Colonic mucosa (tissue), 4 donors: ENCODE data around the gene JUNB. TPM values are rescaled to one million over a fixed set of nuclear protein-coding genes. Genes with fewer than 3 reads are reported as not detected.

ENCODE experiments used
- DNase-seq: peaks from one replicate; pipeline ENCODE4 v3.0.0-alpha.2; 2020
- H3K27ac ChIP-seq: fragments of 200-600 bp; one replicate; pipeline ENCODE4 v1.8.0; 2021
- H3K27me3 ChIP-seq: fragments of 200-600 bp; one replicate; pipeline ENCODE4 v1.8.0; 2021
- H3K36me3 ChIP-seq: fragments of 200-600 bp; one replicate; pipeline ENCODE4 v1.8.0; 2021
- H3K4me1 ChIP-seq: fragments of 200-600 bp; one replicate; pipeline ENCODE4 v1.8.0; 2021; ENCODE audit warnings: mild to moderate bottlenecking
- H3K4me3 ChIP-seq: fragments of 200-600 bp; one replicate; pipeline ENCODE4 v1.8.0; 2021
- H3K9ac ChIP-seq, 2 donors: one replicate each; pipeline ENCODE4 v1.7.0; 2013; ENCODE audit warnings: control low read depth in 2 of 2, low read depth in 2 of 2, low read length in 2 of 2
- H3K9me3 ChIP-seq: fragments of 200-600 bp; one replicate; pipeline ENCODE4 v1.8.0; 2021
- intact Hi-C: fragments of 100-400 bp; cut with DNase I; formaldehyde crosslinking; loops from one replicate; pipeline ENCODE4 v1.14.1; 2022
- total RNA-seq, 2 donors: library from RNA; stranded (reverse); fragmentation: NEBNext Ultra II Directional in 1 of 2; extraction: Animal tissue kit (Norgen Biotek cat#: 25700) in 1 of 2; gene quantifications; one replicate each; pipeline ENCODE4 v1.2.1, GENCODE V29; 2021
- TF ChIP-seq, protein P1 (sequence below): fragments of 200-600 bp; IDR thresholded peaks from one replicate; pipeline ENCODE4 v1.8.0; 2022; ENCODE audit warnings: antibody characterized with exemption, mild to moderate bottlenecking
- donor health status: healthy.
- donor health status: DM: no; HTN: no; CAD: no.
- donor health status: DM: no; HTN: no; CAD: no.

The JUNB gene
- total RNA-seq, 2 donors from 2014 or later = 113 to 173 TPM

- DNase-seq = peak; percentile 67
- Histone ChIP-seq H3K27ac (no peak overlapping the region), H3K36me3 (no peaks in the 10 kb centered on the region), H3K4me3 (peak overlapping the region; percentile 24), H3K27me3 (no peaks in the 10 kb centered on the region), H3K4me1 (no peaks in the 10 kb centered on the region), H3K9me3 (no peaks in the 10 kb centered on the region), H3K9ac (no peak overlapping the region)
- intact Hi-C loops = loop anchor here (5.0 kb wide), 1 partner anchor 35 kb away; the partner anchor contains the start of gene TNPO2
- TF ChIP-seq, protein P1, sequence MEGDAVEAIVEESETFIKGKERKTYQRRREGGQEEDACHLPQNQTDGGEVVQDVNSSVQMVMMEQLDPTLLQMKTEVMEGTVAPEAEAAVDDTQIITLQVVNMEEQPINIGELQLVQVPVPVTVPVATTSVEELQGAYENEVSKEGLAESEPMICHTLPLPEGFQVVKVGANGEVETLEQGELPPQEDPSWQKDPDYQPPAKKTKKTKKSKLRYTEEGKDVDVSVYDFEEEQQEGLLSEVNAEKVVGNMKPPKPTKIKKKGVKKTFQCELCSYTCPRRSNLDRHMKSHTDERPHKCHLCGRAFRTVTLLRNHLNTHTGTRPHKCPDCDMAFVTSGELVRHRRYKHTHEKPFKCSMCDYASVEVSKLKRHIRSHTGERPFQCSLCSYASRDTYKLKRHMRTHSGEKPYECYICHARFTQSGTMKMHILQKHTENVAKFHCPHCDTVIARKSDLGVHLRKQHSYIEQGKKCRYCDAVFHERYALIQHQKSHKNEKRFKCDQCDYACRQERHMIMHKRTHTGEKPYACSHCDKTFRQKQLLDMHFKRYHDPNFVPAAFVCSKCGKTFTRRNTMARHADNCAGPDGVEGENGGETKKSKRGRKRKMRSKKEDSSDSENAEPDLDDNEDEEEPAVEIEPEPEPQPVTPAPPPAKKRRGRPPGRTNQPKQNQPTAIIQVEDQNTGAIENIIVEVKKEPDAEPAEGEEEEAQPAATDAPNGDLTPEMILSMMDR = peak; percentile 94
These were observed 33.6 kb upstream of the JUNB start for GRCh38 chr19:12757544-12758274.

GRCh38 chr19:12759686-12760085 is 31.6 kb upstream of the JUNB start:
- Histone ChIP-seq H3K9ac (no peak overlapping the region), H3K27ac (no peak overlapping the region), H3K36me3 (no peaks in the 10 kb centered on the region), H3K4me3 (no peak overlapping the region), H3K27me3 (no peaks in the 10 kb centered on the region), H3K9me3 (no peaks in the 10 kb centered on the region), H3K4me1 (no peaks in the 10 kb centered on the region)
- intact Hi-C loops = loop anchor here (5.0 kb wide), 2 partner anchors 37 to 38 kb away; partner anchors contain the start of gene TNPO2
- TF ChIP-seq, protein P1 = no peak
- DNase-seq = no peak

DNA sequence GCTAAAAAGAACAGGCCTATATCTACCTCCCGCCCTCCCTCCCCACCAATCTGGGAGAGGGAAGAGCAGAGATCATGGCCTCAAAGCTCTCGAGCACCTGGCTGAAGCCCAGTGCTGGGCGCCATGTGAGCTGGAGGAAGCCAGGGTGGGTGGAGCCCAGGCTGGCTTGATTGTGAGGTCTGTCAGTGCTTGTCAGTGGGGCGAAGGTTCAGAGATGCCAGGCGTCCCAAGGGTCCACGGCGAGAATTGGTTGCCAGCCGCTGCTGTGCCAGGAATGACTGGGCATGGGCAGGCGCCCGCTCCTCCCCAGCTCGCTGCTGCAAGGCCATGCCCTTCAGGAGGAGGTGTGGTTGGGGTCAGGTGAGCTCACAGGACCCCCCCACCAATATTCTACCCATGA is 28.2 kb upstream of the JUNB start:
- no peak overlapping the region for H3K27ac ChIP-seq
- no peak overlapping the region for H3K9ac ChIP-seq
- H3K4me3 ChIP-seq = no peak overlapping the region
- no peaks in the 10 kb centered on the region for H3K9me3 ChIP-seq
- H3K36me3 ChIP-seq = no peaks in the 10 kb centered on the region
- intact Hi-C loops = loop anchor here (2.0 to 5.0 kb wide), 2 partner anchors 34 to 84 kb away; no protein-coding TSS in a partner anchor
- no peaks in the 10 kb centered on the region for H3K27me3 ChIP-seq
- TF ChIP-seq, protein P1 = no peak
- DNase-seq = no peak
- no peaks in the 10 kb centered on the region for H3K4me1 ChIP-seq

GRCh38 chr19:12764698-12765097 is 26.6 kb upstream of the JUNB start:
- Histone ChIP-seq H3K27ac (no peak overlapping the region), H3K9ac (no peak overlapping the region), H3K4me1 (no peaks in the 10 kb centered on the region), H3K9me3 (no peaks in the 10 kb centered on the region), H3K27me3 (no peaks in the 10 kb centered on the region), H3K36me3 (no peaks in the 10 kb centered on the region), H3K4me3 (no peak overlapping the region)
- intact Hi-C loops = loop anchor here (5.0 kb wide), 1 partner anchor 33 kb away; no protein-coding TSS in a partner anchor
- no peak for DNase-seq
- TF ChIP-seq, protein P1 = no peak

DNA sequence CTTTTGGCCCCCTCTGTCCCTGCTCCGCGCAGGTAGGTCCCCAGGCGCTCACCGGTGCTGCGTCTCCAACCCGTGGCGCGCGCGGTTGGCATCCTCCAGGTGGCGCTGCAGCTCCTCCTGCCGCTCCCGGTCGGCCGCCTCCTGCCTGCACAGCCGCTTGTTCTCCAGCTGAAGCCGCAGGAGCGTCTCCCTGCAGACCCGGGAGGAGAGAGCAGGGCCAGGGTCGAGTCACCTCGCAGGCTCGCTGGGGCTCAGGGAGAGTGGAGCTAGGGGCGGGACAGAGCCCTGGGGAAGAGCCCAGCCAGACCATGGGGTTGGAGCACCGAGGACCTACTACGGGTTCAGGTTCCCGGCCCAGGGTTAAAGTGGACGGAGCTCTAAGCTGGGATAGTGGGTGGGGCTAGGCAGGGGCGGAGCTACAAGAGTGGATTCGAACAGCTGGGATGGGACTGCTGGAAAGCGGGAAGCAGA is 25.2 kb upstream of the JUNB start:
- Histone ChIP-seq H3K4me1 (no peaks in the 10 kb centered on the region), H3K36me3 (no peaks in the 10 kb centered on the region), H3K27ac (no peak overlapping the region), H3K27me3 (no peaks in the 10 kb centered on the region), H3K9me3 (no peaks in the 10 kb centered on the region), H3K4me3 (peak overlapping the region; percentile 12), H3K9ac (peak overlapping the region in 1 of 2 donors; percentile 24)
- peak; percentile 81 for DNase-seq
- TF ChIP-seq, protein P1 = peak; percentile 74
- intact Hi-C loops = no loop called here
